DND-41 (cell line): ENCODE results near the gene CCDC102A.

ENCODE experiments used
- ATAC-seq: fragments of 200-7000 bp; cut with Tn5 transposase; 3 replicates; pipeline ENCODE4 v1.9.1; 2021; ENCODE audit warnings: low read depth; ENCODE audit not compliant: insufficient read depth
- DNase-seq: peaks from one replicate; pipeline ENCODE4 v3.0.0-alpha.2; 2020
- H2AFZ ChIP-seq: 2 replicates; pipeline ENCODE4 v1.6.0; 2012; ENCODE audit warnings: low read depth, low read length
- H3K27ac ChIP-seq: 2 replicates; pipeline ENCODE4 v1.5.1; 2012; ENCODE audit warnings: low read length, inconsistent platforms
- H3K27me3 ChIP-seq: fragments of 200-600 bp; sonication (generic); 2 replicates; pipeline ENCODE4 v1.6.0; 2012; ENCODE audit warnings: low read length, mild to moderate bottlenecking, inconsistent platforms; ENCODE audit not compliant: insufficient read depth, poor library complexity
- H3K36me3 ChIP-seq: 2 replicates; pipeline ENCODE4 v1.5.1; 2012; ENCODE audit warnings: low read length, inconsistent platforms; ENCODE audit not compliant: insufficient read depth
- H3K4me1 ChIP-seq: 2 replicates; pipeline ENCODE4 v1.5.1; 2012; ENCODE audit warnings: mild to moderate bottlenecking, low read length; ENCODE audit not compliant: insufficient read depth
- H3K4me2 ChIP-seq: 2 replicates; pipeline ENCODE4 v1.6.0; 2012; ENCODE audit warnings: mild to moderate bottlenecking, moderate library complexity, low read length, inconsistent platforms; ENCODE audit not compliant: insufficient read depth
- H3K4me3 ChIP-seq, 2 experiments: fragments of 200-600 bp in 1 of 2; shearing (Covaris generic) in 1 of 2; 2 replicates each; pipeline ENCODE4 v1.5.1; 2012 to 2016; ENCODE audit warnings: inconsistent platforms in 2 of 2, low read length in 2 of 2, mild to moderate bottlenecking in 2 of 2, low read depth in 1 of 2, moderate library complexity in 1 of 2
- H3K79me2 ChIP-seq: 2 replicates; pipeline ENCODE4 v1.6.0; 2012; ENCODE audit warnings: low read length, inconsistent platforms; ENCODE audit not compliant: insufficient read depth
- H3K9ac ChIP-seq: 2 replicates; pipeline ENCODE4 v1.6.0; 2012; ENCODE audit warnings: low read depth, mild to moderate bottlenecking, inconsistent platforms, low read length, moderate library complexity
- H3K9me3 ChIP-seq: 2 replicates; pipeline ENCODE4 v1.5.1; 2012; ENCODE audit warnings: low read length, moderate library complexity, mild to moderate bottlenecking, inconsistent platforms; ENCODE audit not compliant: insufficient read depth, severe bottlenecking
- H4K20me1 ChIP-seq: 2 replicates; pipeline ENCODE4 v1.6.0; 2012; ENCODE audit warnings: low read length; ENCODE audit not compliant: insufficient read depth
- CTCF ChIP-seq: IDR thresholded peaks from 2 replicates; pipeline ENCODE4 v1.5.1; 2012; ENCODE audit warnings: borderline replicate concordance, low read length, moderate library complexity, mild to moderate bottlenecking; ENCODE audit not compliant: poor library complexity, severe bottlenecking; ENCODE audit errors: extremely low read depth
- EZH2 ChIP-seq: IDR thresholded peaks from 3 replicates; pipeline ENCODE4 v1.6.1; 2012; ENCODE audit warnings: borderline replicate concordance, low read depth, mild to moderate bottlenecking, moderate library complexity, low read length, inconsistent platforms; ENCODE audit not compliant: severe bottlenecking

CCDC102A gene

GRCh38 chr16:57471852-57472664 lies 64.3 kb downstream of the CCDC102A start:
- H2AFZ ChIP-seq: no peak overlapping the region
- no peak overlapping the region for H3K4me3 ChIP-seq
- no peak for TF ChIP-seq EZH2
- no peak for TF ChIP-seq CTCF
- H3K4me2 ChIP-seq: no peak overlapping the region
- no peak overlapping the region for H3K9ac ChIP-seq
- peaks cover 60% of the 10 kb centered on the region for H3K36me3 ChIP-seq
- H3K27ac ChIP-seq: no peak overlapping the region
- ATAC-seq (no peak), DNase-seq (no peak)
- H4K20me1 ChIP-seq: peaks cover 6% of the 10 kb centered on the region
- H3K9me3 ChIP-seq: no peaks in the 10 kb centered on the region
- H3K4me1 ChIP-seq: no peaks in the 10 kb centered on the region
- no peaks in the 10 kb centered on the region for H3K79me2 ChIP-seq
- H3K27me3 ChIP-seq: no peaks in the 10 kb centered on the region

GRCh38 chr16:57471209-57471608 lies 65.2 kb downstream of the CCDC102A start:
- Histone ChIP-seq H4K20me1 (peaks cover 6% of the 10 kb centered on the region), H3K4me3 (no peak overlapping the region), H3K4me2 (no peak overlapping the region), H3K79me2 (no peaks in the 10 kb centered on the region), H3K27ac (no peak overlapping the region), H3K27me3 (no peaks in the 10 kb centered on the region), H3K36me3 (peaks cover 68% of the 10 kb centered on the region), H2AFZ (no peak overlapping the region), H3K9ac (no peak overlapping the region), H3K9me3 (no peaks in the 10 kb centered on the region), H3K4me1 (no peaks in the 10 kb centered on the region)
- DNase-seq (no peak), ATAC-seq (no peak)
- no peak for TF ChIP-seq EZH2
- no peak for TF ChIP-seq CTCF

- Histone ChIP-seq H3K36me3 (peaks cover 73% of the 10 kb centered on the region), H3K4me3 (no peak overlapping the region), H3K4me2 (no peak overlapping the region), H3K9me3 (no peaks in the 10 kb centered on the region), H4K20me1 (peaks cover 6% of the 10 kb centered on the region), H3K79me2 (no peaks in the 10 kb centered on the region), H3K9ac (no peak overlapping the region), H3K4me1 (no peaks in the 10 kb centered on the region), H3K27me3 (no peaks in the 10 kb centered on the region), H3K27ac (no peak overlapping the region), H2AFZ (no peak overlapping the region)
- TF ChIP-seq EZH2: no peak
- TF ChIP-seq CTCF: no peak
- no peak for DNase-seq
- ATAC-seq: no peak
Observed at GRCh38 chr16:57470711-57471110, 65.7 kb downstream of the CCDC102A start.
